H1 (cell line): Measurements from ENCODE around the gene SEL1L2. TPM values are rescaled to one million over a fixed set of nuclear protein-coding genes. Genes with fewer than 3 reads are reported as not detected.

Experiments used
- CTCF ChIA-PET: fragments of 300-600 bp; sonication (Branson Sonifier 250); formaldehyde crosslinking; loops from one replicate; lab custom pipeline; 2021; ENCODE audit not compliant: partially characterized antibody; lab: Charles Lee
- POLR2A ChIA-PET: fragments of 300-600 bp; sonication (Branson Sonifier 250); formaldehyde crosslinking; loops from one replicate; lab custom pipeline; 2021; ENCODE audit warnings: inconsistent platforms; ENCODE audit not compliant: partially characterized antibody; lab: Charles Lee
- DNase-seq, 2 experiments: peaks; one replicate each; pipeline versions ENCODE4 v3.0.0 to v3.0.0-alpha.2; 2010 to 2022; ENCODE audit warnings: low spot score in 2 of 2, low read depth in 1 of 2, mixed read lengths in 1 of 2
- FAIRE-seq: peaks from 2 replicates; lab custom pipeline; 2011; peaks lifted over from hg19 to GRCh38; lab: Jason Lieb, UNC
- H2AFZ ChIP-seq: 2 replicates; pipeline ENCODE4 v1.8.1; 2012; ENCODE audit warnings: low read length, inconsistent platforms
- H2AK5ac ChIP-seq: 2 replicates; pipeline ENCODE4 v1.6.1; 2013; ENCODE audit warnings: low read depth, low read length
- H2BK120ac ChIP-seq: replicated peaks from 2 replicates; pipeline ENCODE3; 2013; ENCODE audit warnings: low read depth, low read length, inconsistent platforms
- H2BK12ac ChIP-seq: 2 replicates; pipeline ENCODE4 v1.6.1; 2013; ENCODE audit warnings: low read depth, low read length
- H2BK15ac ChIP-seq: 2 replicates; pipeline ENCODE4 v1.6.1; 2013; ENCODE audit warnings: low read length
- H2BK20ac ChIP-seq: 2 replicates; pipeline ENCODE4 v1.6.1; 2013; ENCODE audit warnings: low read length
- H2BK5ac ChIP-seq: 2 replicates; pipeline ENCODE4 v1.6.1; 2013; ENCODE audit warnings: low read depth, low read length
- H3K14ac ChIP-seq: 2 replicates; pipeline ENCODE4 v1.6.1; 2013; ENCODE audit warnings: inconsistent platforms; ENCODE audit not compliant: insufficient read length
- H3K18ac ChIP-seq: 2 replicates; pipeline ENCODE4 v1.6.1; 2013; ENCODE audit warnings: low read length; ENCODE audit errors: extremely low read depth
- H3K23ac ChIP-seq: 2 replicates; pipeline ENCODE4 v1.6.1; 2013; ENCODE audit warnings: inconsistent platforms; ENCODE audit not compliant: insufficient read length
- H3K23me2 ChIP-seq: 2 replicates; pipeline ENCODE4 v1.6.1; 2013; ENCODE audit warnings: low read depth, low read length
- H3K27ac ChIP-seq: 2 replicates; pipeline ENCODE4 v1.6.1; 2011; ENCODE audit warnings: low read depth, low read length, inconsistent platforms
- H3K27me3 ChIP-seq, 4 experiments: replicated peaks in 1 of 4; 1 replicate in 1 of 4; 2 replicates in 3 of 4; pipeline versions ENCODE4 v1.6.1 to v1.8.1; 2011 to 2013; ENCODE audit warnings: low read length in 3 of 4, mild to moderate bottlenecking in 3 of 4, inconsistent platforms in 2 of 4, mixed read lengths in 2 of 4, moderate library complexity in 1 of 4; ENCODE audit not compliant: control insufficient read depth in 3 of 4, insufficient read depth in 3 of 4; ENCODE audit errors: extremely low read depth in 1 of 4
- H3K36me3 ChIP-seq, 4 experiments: 2 replicates each; pipeline versions ENCODE4 v1.6.1 to v1.8.1; 2011 to 2013; ENCODE audit warnings: mild to moderate bottlenecking in 4 of 4, low read length in 3 of 4, moderate library complexity in 2 of 4, control low read depth in 1 of 4, inconsistent platforms in 1 of 4; ENCODE audit not compliant: insufficient read depth in 4 of 4, control insufficient read depth in 2 of 4
- H3K4ac ChIP-seq: replicated peaks from 2 replicates; pipeline ENCODE3; 2013; ENCODE audit warnings: low read length, low read depth, mixed read lengths, inconsistent platforms; ENCODE audit not compliant: insufficient read length
- H3K4me1 ChIP-seq, 4 experiments: replicated peaks in 1 of 4; 1 replicate in 1 of 4; 2 replicates in 3 of 4; pipeline versions ENCODE4 v1.6.1 to v1.8.1; 2011 to 2013; ENCODE audit warnings: low read length in 3 of 4, inconsistent platforms in 2 of 4, mixed read lengths in 1 of 4; ENCODE audit not compliant: insufficient read depth in 4 of 4, control insufficient read depth in 3 of 4
- H3K4me2 ChIP-seq, 2 experiments: 2 replicates each; pipeline versions ENCODE4 v1.6.1 to v1.8.1; 2011 to 2013; ENCODE audit warnings: low read depth in 2 of 2, low read length in 2 of 2, control low read depth in 1 of 2, inconsistent platforms in 1 of 2, mild to moderate bottlenecking in 1 of 2; ENCODE audit not compliant: insufficient read depth in 1 of 2
- H3K4me3 ChIP-seq, 4 experiments: fragments of 200-600, 300-600 bp in 1 of 4; sonication (generic), shearing (Covaris generic), sonication (Bioruptor Twin) in 1 of 4; 2 replicates each; pipeline versions ENCODE4 v1.5.1 to v1.8.1; 2011 to 2016; ENCODE audit warnings: low read length in 4 of 4, low read depth in 3 of 4, control low read depth in 2 of 4, inconsistent platforms in 2 of 4, mild to moderate bottlenecking in 2 of 4, mixed read lengths in 1 of 4, moderate library complexity in 1 of 4; ENCODE audit not compliant: insufficient read depth in 2 of 4; ENCODE audit errors: extremely low read depth in 1 of 4
- H3K56ac ChIP-seq: replicated peaks from 2 replicates; pipeline ENCODE3; 2013; ENCODE audit warnings: low read depth, mild to moderate bottlenecking, mixed read lengths, low read length, inconsistent platforms; ENCODE audit not compliant: insufficient read length
- H3K79me1 ChIP-seq: 2 replicates; pipeline ENCODE4 v1.6.1; 2013; ENCODE audit warnings: low read depth, low read length, control low read depth
- H3K79me2 ChIP-seq, 2 experiments: 2 replicates each; pipeline versions ENCODE4 v1.6.1 to v1.8.1; 2012 to 2013; ENCODE audit warnings: low read length in 2 of 2, mild to moderate bottlenecking in 2 of 2, inconsistent platforms in 1 of 2; ENCODE audit not compliant: insufficient read depth in 2 of 2, control insufficient read depth in 1 of 2
- H3K9ac ChIP-seq, 4 experiments: replicated peaks in 1 of 4; 1 replicate in 1 of 4; 2 replicates in 3 of 4; pipeline versions ENCODE4 v1.6.1 to v1.8.1; 2011 to 2013; ENCODE audit warnings: low read depth in 3 of 4, low read length in 3 of 4, control low read depth in 2 of 4, mild to moderate bottlenecking in 2 of 4, moderate library complexity in 2 of 4, inconsistent platforms in 1 of 4; ENCODE audit errors: extremely low read depth in 1 of 4
- H3K9me3 ChIP-seq, 2 experiments: 2 replicates each; pipeline versions ENCODE4 v1.6.1 to v1.8.1; 2012 to 2013; ENCODE audit warnings: mild to moderate bottlenecking in 2 of 2, moderate library complexity in 2 of 2, control low read depth in 1 of 2, inconsistent platforms in 1 of 2, low read depth in 1 of 2, low read length in 1 of 2, mixed read lengths in 1 of 2; ENCODE audit not compliant: insufficient read depth in 2 of 2
- H4K20me1 ChIP-seq, 2 experiments: replicated peaks in 1 of 2; 2 replicates each; pipeline versions ENCODE3 to v1.8.1; 2011 to 2013; ENCODE audit warnings: inconsistent platforms in 2 of 2, low read length in 2 of 2, mild to moderate bottlenecking in 1 of 2; ENCODE audit not compliant: insufficient read depth in 2 of 2, control insufficient read depth in 1 of 2
- H4K5ac ChIP-seq: 2 replicates; pipeline ENCODE4 v1.6.1; 2013; ENCODE audit warnings: low read length, low read depth, mixed read lengths, inconsistent platforms; ENCODE audit not compliant: insufficient read length
- H4K8ac ChIP-seq: 2 replicates; pipeline ENCODE4 v1.8.0; 2013; ENCODE audit warnings: mild to moderate bottlenecking, moderate library complexity, low read length, inconsistent platforms; ENCODE audit not compliant: insufficient read depth; ENCODE audit errors: extremely low read depth
- H4K91ac ChIP-seq: replicated peaks from 2 replicates; pipeline ENCODE3; 2013; ENCODE audit warnings: low read length, mixed read lengths, inconsistent platforms; ENCODE audit not compliant: insufficient read length
- CBX8 ChIP-seq: fragments of 300-800, 300-1000 bp; sonication (generic); IDR thresholded peaks from 2 replicates; pipeline ENCODE4 v1.7.1; 2016; ENCODE audit warnings: low read depth, low read length, borderline replicate concordance
- CTCF ChIP-seq, 3 experiments: IDR thresholded peaks; 1 replicate in 2 of 3; 2 replicates in 1 of 3; pipeline versions ENCODE4 v1.5.1 to v1.6.1; 2011; ENCODE audit warnings: low read length in 3 of 3, mild to moderate bottlenecking in 3 of 3, inconsistent platforms in 2 of 3, low read depth in 1 of 3, moderate library complexity in 1 of 3; ENCODE audit not compliant: insufficient read depth in 1 of 3; ENCODE audit errors: control extremely low read depth in 1 of 3
- EZH2 ChIP-seq: fragments of 200-600 bp; sonication (generic); IDR thresholded peaks from 2 replicates; pipeline ENCODE4 v1.7.1; 2012; ENCODE audit warnings: low read depth, mild to moderate bottlenecking, moderate library complexity, low read length, inconsistent platforms; ENCODE audit not compliant: severe bottlenecking
- HDAC2 ChIP-seq, 2 experiments: fragments of 300-600 bp in 1 of 2; sonication (generic) in 1 of 2; IDR thresholded peaks; 2 replicates each; pipeline ENCODE4 v1.6.1; 2011 to 2012; ENCODE audit warnings: low read depth in 2 of 2, low read length in 2 of 2, mild to moderate bottlenecking in 2 of 2, moderate library complexity in 2 of 2, borderline replicate concordance in 1 of 2, inconsistent platforms in 1 of 2
- JUND ChIP-seq: IDR thresholded peaks from 2 replicates; pipeline ENCODE4 v1.6.1; 2011; ENCODE audit warnings: mild to moderate bottlenecking, improper control_type of control experiment, low read length
- MAX ChIP-seq: IDR thresholded peaks from 2 replicates; pipeline ENCODE4 v1.6.1; 2012; ENCODE audit warnings: inconsistent platforms
- PHF8 ChIP-seq: fragments of 200-600 bp; sonication (generic); conservative IDR thresholded peaks from 2 replicates; pipeline ENCODE4 v1.7.1; 2012; ENCODE audit warnings: low read depth, mild to moderate bottlenecking, inconsistent platforms, low read length, moderate library complexity
- RNF2 ChIP-seq: fragments of 200-900, 300-1000 bp; sonication (generic); IDR thresholded peaks from 2 replicates; pipeline ENCODE4 v1.7.1; 2016; ENCODE audit warnings: borderline replicate concordance, low read depth, mild to moderate bottlenecking, antibody characterized with exemption, low read length; ENCODE audit not compliant: poor library complexity, severe bottlenecking; ENCODE audit errors: missing control alignments
- SIN3A ChIP-seq, 2 experiments: IDR thresholded peaks in 1 of 2; conservative IDR thresholded peaks in 1 of 2; 2 replicates each; pipeline ENCODE4 v1.6.1; 2011 to 2012; ENCODE audit warnings: low read length in 2 of 2, improper control_type of control experiment in 1 of 2, low read depth in 1 of 2, mild to moderate bottlenecking in 1 of 2
- WGBS, 2 experiments: shearing (Covaris generic) in 1 of 2; methylation state at CpG; one replicate each; pipeline versions ENCODE4 v1.1.6 to v1.1.7; 2013 to 2015; ENCODE audit warnings: low lambda C conversion rate in 2 of 2, mixed read lengths in 2 of 2, inconsistent platforms in 1 of 2, low coverage in 1 of 2, missing lambda C conversion rate in 1 of 2; ENCODE audit not compliant: insufficient replicate concordance in 2 of 2, insufficient coverage in 1 of 2, insufficient read length in 1 of 2; ENCODE audit errors: extremely low coverage in 1 of 2, missing lambda C conversion rate in 1 of 2; 5-methylcytosine and 5-hydroxymethylcytosine counted together
- polyA plus RNA-seq, 7 experiments: library from polyadenylated mRNA; depleted of rRNA in 3 of 7; stranded (reverse) in 5 of 7; unstranded in 2 of 7; fragments of >200 nt in 5 of 7; fragments of 200-250 nt in 2 of 7; gene quantifications; 1 replicate in 5 of 7; 2 replicates in 1 of 7; 4 replicates in 1 of 7; pipeline versions ENCODE4 v1.2.1 to v1.2.3, GENCODE V29; 2011 to 2013; ENCODE audit warnings: missing spikeins in 2 of 7, mixed read lengths in 2 of 7
- total RNA-seq: library from RNA; stranded (reverse); fragmentation: NEBNext Ultra II Directional; extraction: Animal tissue kit (Norgen Biotek cat#: 25700); gene quantifications from 2 replicates; pipeline ENCODE4 v1.2.1, GENCODE V29; 2021

The SEL1L2 gene
- total and polyA plus RNA-seq, 2 of the 8 experiments (the other 6 are each of a cell fraction or from before 2014, with no cell fraction given): not detected

- Histone ChIP-seq H3K56ac (no peak overlapping the region), H3K23me2 (no peaks in the 10 kb centered on the region), H2AK5ac (no peak overlapping the region), H3K4me3 (no peak overlapping the region), H4K5ac (no peak overlapping the region), H2BK15ac (no peak overlapping the region), H3K9me3 (no peaks in the 10 kb centered on the region), H2AFZ (no peak overlapping the region), H3K18ac (no peak overlapping the region), H3K79me2 (no peaks in the 10 kb centered on the region), H3K4me2 (no peak overlapping the region), H3K14ac (no peak overlapping the region), H2BK5ac (no peak overlapping the region), H2BK20ac (no peak overlapping the region), H4K8ac (no peak overlapping the region), H2BK12ac (no peak overlapping the region), H3K4ac (no peak overlapping the region), H3K27ac (no peak overlapping the region), H4K20me1 (no peaks in the 10 kb centered on the region), H3K4me1 (no peaks in the 10 kb centered on the region), H3K36me3 (no peaks in the 10 kb centered on the region), H3K23ac (no peak overlapping the region), H3K27me3 (no peaks in the 10 kb centered on the region), H3K9ac (no peak overlapping the region), H3K79me1 (no peaks in the 10 kb centered on the region), H4K91ac (no peak overlapping the region), H2BK120ac (no peak overlapping the region)
- POLR2A ChIA-PET: no interaction called here
- CTCF ChIA-PET: interaction anchor here (0.9 to 1.5 kb wide), 3 partner anchors 12 to 95 kb away, joined by 3 to 4 read pairs (median 3); no protein-coding TSS in a partner anchor
- TF ChIP-seq CBX8 (no peak), MAX (no peak), JUND (no peak), CTCF (IDR thresholded peaks at IDR 0.05; ENCODE audit: control extremely low read depth in 1 of 3, insufficient read depth in 1 of 3, low read depth in 1 of 3, low read length in 3 of 3) (no peak), HDAC2 (IDR thresholded peaks at IDR 0.05; ENCODE audit: borderline replicate concordance in 1 of 2, low read depth in 2 of 2, low read length in 2 of 2) (no peak), RNF2 (no peak), SIN3A (conservative IDR thresholded peaks at IDR 0.05 in 1 of 2, IDR thresholded peaks at IDR 0.05 in 1 of 2; ENCODE audit: low read depth in 1 of 2, low read length in 2 of 2) (no peak), PHF8 (no peak), EZH2 (no peak)
- DNase-seq (no peak), FAIRE-seq (no peak)
- WGBS, 2 experiments: 83% methylated on average over 7 of the region's 7 CpGs; no CpG with 5 or more reads in 1 of the 2 experiments
Observed at GRCh38 chr20:13857961-13858360, 132.5 kb downstream of the SEL1L2 start.
